Right ventricle myocardium superior (tissue), 1 donor: Measurements from ENCODE around the gene ABHD14A. TPM values are rescaled to one million over a fixed set of nuclear protein-coding genes. Genes with fewer than 3 reads are reported as not detected.

ENCODE experiments used
- ATAC-seq: fragments of 200-7000 bp; cut with Tn5 transposase; one replicate; pipeline ENCODE4 v1.9.1; 2020; ENCODE audit warnings: mild to moderate bottlenecking; ENCODE audit not compliant: poor library complexity
- DNase-seq: peaks from one replicate; pipeline ENCODE4 v3.0.0-alpha.2; 2020
- intact Hi-C: fragments of 100-400 bp; cut with DNase I; formaldehyde crosslinking; loops from one replicate; pipeline ENCODE4 v1.11.2; 2022
- total RNA-seq: library from RNA; stranded (reverse); fragmentation: NEBNext Ultra II Directional; extraction: Animal tissue kit (Norgen Biotek cat#: 25700); gene quantifications from one replicate; pipeline ENCODE4 v1.2.1, GENCODE V29; 2021
- donor health status: DM: no; HTN: yes; CAD: no; lungs with severe emphysema.

ABHD14A gene
- total RNA-seq, 1 donor from 2014 or later, result 27.5 TPM

DNA sequence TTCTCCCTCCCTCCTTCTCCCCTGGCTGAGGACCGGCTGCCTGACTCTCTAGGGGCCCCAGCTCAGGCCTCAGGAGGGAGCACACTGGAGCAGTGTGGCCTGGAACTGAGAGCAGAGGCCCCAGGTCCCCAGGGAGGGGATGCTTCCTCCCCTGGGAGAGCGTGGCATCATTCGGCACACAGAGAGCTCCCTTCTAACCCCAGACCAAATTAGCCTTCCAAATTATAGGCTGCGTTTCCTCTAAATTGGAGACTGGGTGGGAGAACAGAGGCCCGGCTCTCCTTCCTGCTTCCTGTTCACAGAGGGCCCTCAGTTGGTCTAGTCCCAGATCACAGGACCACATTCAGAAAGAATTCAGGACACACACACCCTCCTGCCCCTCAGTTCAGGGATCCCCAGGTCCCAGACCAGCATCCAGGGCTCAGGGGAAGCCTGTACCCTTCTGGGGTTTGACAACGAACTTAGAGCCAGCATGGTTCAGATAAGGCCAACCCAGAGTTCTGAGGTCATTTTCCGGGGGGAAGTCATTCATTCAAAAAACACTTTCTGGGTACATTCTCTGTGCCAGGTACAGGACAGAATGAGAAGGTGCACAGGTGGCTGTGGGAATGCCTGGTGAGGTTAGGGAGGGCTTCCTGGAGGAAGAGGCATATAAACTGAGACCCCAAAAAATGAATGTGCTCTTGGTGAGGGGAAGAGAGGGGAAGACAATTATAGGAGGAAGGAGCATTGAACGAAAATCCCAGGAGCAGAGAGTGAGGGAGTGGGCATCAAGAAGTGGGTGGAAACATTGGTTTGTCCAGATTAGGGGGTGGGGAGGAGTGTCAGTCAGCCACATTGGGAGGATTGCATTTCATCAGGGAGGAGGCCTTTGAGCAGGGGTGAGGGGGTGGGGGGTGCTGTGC is 49.2 kb downstream of the ABHD14A start:
- ATAC-seq (no peak), DNase-seq (no peak)
- intact Hi-C loops, result no loop called here

DNA sequence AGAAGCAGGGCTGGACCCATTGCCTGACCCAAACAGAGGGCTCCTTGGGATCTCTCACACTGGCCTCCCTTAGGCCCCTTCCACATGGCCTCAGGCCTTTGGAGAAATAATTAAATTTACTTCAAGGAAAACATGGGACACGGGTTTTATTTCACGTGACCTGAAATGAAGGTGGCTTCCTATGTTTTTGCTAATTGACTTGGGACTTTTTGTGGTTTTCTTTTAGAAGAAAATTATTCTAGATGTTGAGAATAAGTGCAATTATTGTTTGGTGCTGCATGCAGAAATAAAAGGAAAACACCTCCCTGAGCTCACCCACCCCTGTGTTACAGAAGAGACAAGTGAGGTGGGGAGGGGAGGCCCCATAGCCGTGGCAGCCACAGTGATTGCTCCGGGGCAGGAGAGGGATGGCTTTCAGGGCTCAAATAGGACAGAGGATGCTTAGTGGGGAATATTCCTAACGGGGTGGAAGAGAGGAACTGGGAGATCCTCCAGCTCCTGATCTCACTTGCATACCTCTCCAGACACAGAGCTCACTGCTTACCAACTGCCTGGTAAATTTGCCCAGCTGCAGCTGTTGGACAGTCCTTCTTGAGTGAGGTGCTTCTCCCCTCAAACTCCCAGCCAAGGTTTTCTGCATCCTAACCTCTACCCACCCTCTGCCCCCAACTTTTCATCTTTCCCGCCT is 50.0 kb downstream of the ABHD14A start:
- intact Hi-C loops, result no loop called here
- ATAC-seq (peak; percentile 19), DNase-seq (no peak)

DNA sequence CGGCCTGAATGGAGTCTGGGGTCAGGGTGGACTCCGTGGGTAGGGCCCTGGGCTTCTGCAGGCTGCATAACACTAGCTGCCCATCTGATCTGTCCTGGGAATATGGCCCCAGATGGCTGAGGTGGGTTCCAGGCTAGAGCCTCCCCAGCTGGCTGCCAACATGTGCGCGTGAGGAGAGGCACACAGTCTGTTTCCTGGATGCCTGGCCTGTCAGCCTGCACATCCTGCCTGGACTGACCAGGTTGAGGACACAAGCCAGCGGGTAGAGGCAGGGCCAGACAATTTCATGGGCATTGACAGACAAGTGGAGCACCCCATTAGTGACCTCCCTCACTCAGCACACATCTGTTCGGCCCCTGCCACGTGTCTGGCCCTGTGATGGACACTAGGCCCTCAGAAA is 50.6 kb downstream of the ABHD14A start:
- ATAC-seq (peak; percentile 6), DNase-seq (no peak)
- intact Hi-C loops, result no loop called here

DNA sequence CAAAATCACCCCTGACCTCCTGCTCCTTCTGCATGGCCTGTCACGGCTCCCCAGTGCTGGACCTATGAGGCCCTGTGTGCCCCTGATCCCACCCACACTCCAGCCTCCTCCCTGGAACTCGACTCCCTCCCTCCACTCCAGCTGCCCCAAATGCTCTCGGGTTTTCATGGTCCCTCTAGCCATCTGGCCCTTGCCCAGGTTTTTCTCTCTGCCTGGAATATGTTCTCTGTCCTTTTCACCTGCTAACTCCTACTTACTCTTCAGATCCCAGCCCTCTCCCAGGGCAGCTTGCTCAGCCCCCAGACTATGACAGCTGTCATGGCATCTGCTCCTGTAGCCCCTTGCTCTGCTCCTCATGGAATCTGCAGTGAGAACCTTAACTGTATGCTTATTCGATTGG is 51.2 kb downstream of the ABHD14A start:
- intact Hi-C loops, result no loop called here
- peak; percentile 16 for ATAC-seq
- no peak for DNase-seq

DNA sequence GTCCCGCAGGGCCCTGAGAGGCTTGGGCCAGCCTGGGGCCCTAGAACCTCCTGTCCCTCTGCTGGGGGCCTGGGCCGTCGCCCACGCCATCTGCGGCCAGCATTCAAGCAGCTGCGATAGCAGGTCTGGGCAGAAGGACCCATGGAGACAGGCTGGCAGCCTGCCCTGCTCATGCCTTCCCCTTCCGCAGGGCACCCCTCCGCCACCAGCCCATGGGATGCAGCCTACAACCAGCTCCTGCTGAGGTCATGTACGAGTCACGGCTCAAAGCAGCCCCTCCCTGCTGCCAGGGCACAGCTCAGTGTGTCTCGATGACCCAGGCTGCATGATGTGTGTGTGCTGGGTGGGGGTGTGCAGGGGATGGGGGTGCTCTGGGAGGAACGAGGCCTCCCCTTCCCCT is 53.7 kb downstream of the ABHD14A start:
- ATAC-seq, result peak; percentile 79
- intact Hi-C loops, result no loop called here

DNA sequence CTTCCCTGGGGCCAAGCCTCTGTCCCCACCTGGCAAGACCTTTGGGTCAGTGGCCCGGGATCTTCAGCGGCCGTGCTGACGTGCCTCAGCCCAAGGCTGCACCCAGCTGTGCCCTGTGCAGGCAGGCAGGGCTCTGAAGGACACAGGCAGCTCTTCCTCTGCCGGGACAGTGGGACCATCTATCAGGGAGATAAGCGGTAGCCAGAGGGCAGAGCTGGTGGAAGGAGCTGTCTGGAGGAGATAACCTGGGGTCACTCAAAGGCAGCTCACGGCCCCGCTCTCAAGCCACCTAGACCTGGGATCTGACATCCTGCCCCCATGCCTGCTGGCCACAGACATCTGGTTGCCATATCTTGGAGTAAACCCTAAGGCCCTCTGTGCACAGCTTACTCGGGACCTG is 54.2 kb downstream of the ABHD14A start:
- intact Hi-C loops, result no loop called here
- DNase-seq, result no peak
- ATAC-seq, result peak; percentile 26

More for the DNA sequence above, 53.7 kb downstream of the ABHD14A start:
- peak; percentile 91 for DNase-seq

DNA sequence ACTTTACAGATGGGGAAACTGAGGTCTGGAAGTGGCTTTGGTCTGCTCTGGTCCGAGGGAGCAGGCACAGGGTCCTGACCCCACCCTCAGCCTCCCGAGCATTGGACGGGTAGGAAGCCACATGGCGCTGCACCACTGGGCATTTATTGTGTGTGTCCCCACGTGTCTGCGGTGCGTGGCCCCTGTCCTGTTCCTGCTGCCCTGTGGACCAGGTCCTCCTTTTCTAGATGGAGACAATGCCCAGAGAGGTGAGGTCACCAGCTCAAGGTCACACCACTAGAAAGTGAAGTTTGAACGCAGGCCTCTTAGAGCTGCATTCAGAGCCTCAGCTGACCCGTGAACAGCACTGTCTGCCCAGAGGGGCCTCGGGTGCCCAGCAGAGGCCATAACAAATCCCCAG is 54.7 kb downstream of the ABHD14A start:
- DNase-seq, result no peak
- intact Hi-C loops, result no loop called here
- ATAC-seq, result no peak

Other genes starting within 250 kb of the ABHD14A start
- not detected for gene IQCF6, start 195.8 kb upstream of the ABHD14A start, total RNA-seq
- not detected for gene IQCF2, start 113.4 kb upstream of the ABHD14A start, total RNA-seq
- gene IQCF5, start 99.5 kb upstream of the ABHD14A start, total RNA-seq, result not detected
- not detected for gene IQCF1, start 71.7 kb upstream of the ABHD14A start, total RNA-seq
- 8.9 TPM for gene RRP9, start 33.2 kb upstream of the ABHD14A start, total RNA-seq
- gene PARP3, start 32.7 kb upstream of the ABHD14A start, total RNA-seq, result 18.1 TPM
- gene GPR62, start 19.7 kb upstream of the ABHD14A start, total RNA-seq, result not detected
- 64.1 TPM for gene PCBP4, start 7.6 kb upstream of the ABHD14A start, total RNA-seq
- gene ABHD14B, start 1.0 kb upstream of the ABHD14A start, total RNA-seq, result 12.6 TPM
- gene ACY1, start 8.5 kb downstream of the ABHD14A start, total RNA-seq, result 23.2 TPM
- gene RPL29, start 20.8 kb downstream of the ABHD14A start, total RNA-seq, result 594 TPM
- gene DUSP7, start 81.5 kb downstream of the ABHD14A start, total RNA-seq, result 23.2 TPM
- gene POC1A, start 179.4 kb downstream of the ABHD14A start, total RNA-seq, result 1.5 TPM
- gene ALAS1, start 223.1 kb downstream of the ABHD14A start, total RNA-seq, result 160 TPM